ENCODE results near the gene AP1S2. TPM values are rescaled to one million over a fixed set of nuclear protein-coding genes. Genes with fewer than 3 reads are reported as not detected.

Gene AP1S2
- total RNA-seq, 1 experiment from 2014 or later = 28.2 TPM

GRCh38 chrX:15789979-15790768, 64.4 kb downstream of the AP1S2 start, which contains the start of gene ZRSR2:
TSS of gene ZRSR2 (plus strand) at chrX:15790484. CDS start at chrX:15790496, 12 bp downstream.
- ChIA-PET POLR2A (ENCODE audit: unreplicated experiment) (interaction anchor here (0.6 kb wide), 2 partner anchors 127 to 981 kb away, joined by 3 to 4 read pairs; no protein-coding TSS in a partner anchor), CTCF (no interaction called here)
- BruUV-seq (replicated peaks) = TSS peak; percentile 69

GRCh38 chrX:15786915-15787314, 67.7 kb downstream of the AP1S2 start:
- CTCF ChIA-PET = no interaction called here
- H3K4me1 ChIP-seq (ENCODE audit: insufficient read depth, low read length) = 0 out of 2 replicates have a peak, but pooled peaks cover 4% of the 10 kb centered on the region
- H4K20me1 ChIP-seq (ENCODE audit: low read length) = no peaks in the 10 kb centered on the region
- BruUV-seq (replicated peaks) = no TSS peak
- no peaks in the 10 kb centered on the region for H3K27me3 ChIP-seq (ENCODE audit: low read length)
- intact Hi-C loops (cut with micrococcal nuclease) = no loop called here
- peaks cover 4% of the 10 kb centered on the region for H3F3A ChIP-seq (ENCODE audit: low read length, unreplicated experiment)
- H3K9me3 ChIP-seq (ENCODE audit: low read length) = no peaks in the 10 kb centered on the region
- TF ChIP-seq EZH2phosphoT487 (IDR thresholded peaks at IDR 0.05; ENCODE audit: borderline replicate concordance, low read length) = no peak
- TF ChIP-seq EZH2 (IDR thresholded peaks at IDR 0.05; ENCODE audit: low read length, unreplicated experiment) = no peak
- no peak for TF ChIP-seq CTCF (conservative IDR thresholded peaks at IDR 0.05; ENCODE audit: low read depth, low read length)
- H3K79me2 ChIP-seq (ENCODE audit: low read length) = peaks cover 9% of the 10 kb centered on the region; the same call in 1 of the 2 replicates
- H3K4me3 ChIP-seq (ENCODE audit: low read length) = no peak overlapping the region
- no peak overlapping the region for H2AFZ ChIP-seq (ENCODE audit: low read length)
- ATAC-seq = no peak
- H3K9ac ChIP-seq (ENCODE audit: low read length) = no peak overlapping the region
- POLR2A ChIA-PET (ENCODE audit: unreplicated experiment) = no interaction called here
- H3K36me3 ChIP-seq (ENCODE audit: low read depth, low read length) = no peaks in the 10 kb centered on the region
- DNase-seq = no peak
- H3K9me2 ChIP-seq (replicated peaks; ENCODE audit: low read length) = no peaks in the 10 kb centered on the region
- no peak overlapping the region for H3K4me2 ChIP-seq (ENCODE audit: low read length)
- no peak overlapping the region for H3K27ac ChIP-seq (ENCODE audit: low read length)

More at GRCh38 chrX:15789979-15790768, 64.4 kb downstream of the AP1S2 start, which contains the start of gene ZRSR2:
- no peaks in the 10 kb centered on the region for H3K9me3 ChIP-seq (ENCODE audit: low read length)
- 0 out of 2 replicates have a peak, but pooled peaks cover 4% of the 10 kb centered on the region for H3K4me1 ChIP-seq (ENCODE audit: insufficient read depth, low read length)
- H2AFZ ChIP-seq (ENCODE audit: low read length) = peak within 1 kb of the TSS; percentile 97
- no peaks in the 10 kb centered on the region for H3K9me2 ChIP-seq (replicated peaks; ENCODE audit: low read length)
- H3K4me2 ChIP-seq (ENCODE audit: low read length) = peak within 1 kb of the TSS; percentile 92
- TF ChIP-seq EZH2phosphoT487 (IDR thresholded peaks at IDR 0.05; ENCODE audit: borderline replicate concordance, low read length) (no peak), CTCF (conservative IDR thresholded peaks at IDR 0.05; ENCODE audit: low read depth, low read length) (no peak), EZH2 (IDR thresholded peaks at IDR 0.05; ENCODE audit: low read length, unreplicated experiment) (no peak)
- no peaks in the 10 kb centered on the region for H4K20me1 ChIP-seq (ENCODE audit: low read length)
- no peaks in the 10 kb centered on the region; the same call in 1 of the 2 replicates for H3K36me3 ChIP-seq (ENCODE audit: low read depth, low read length)
- no peaks in the 10 kb centered on the region for H3K27me3 ChIP-seq (ENCODE audit: low read length)
- ATAC-seq (peak; percentile 91), DNase-seq (peak; percentile 82)
- peaks cover 4% of the 10 kb centered on the region for H3F3A ChIP-seq (ENCODE audit: low read length, unreplicated experiment)
- H3K9ac ChIP-seq (ENCODE audit: low read length) = peak within 1 kb of the TSS; percentile 87
- H3K79me2 ChIP-seq (ENCODE audit: low read length) = peaks cover 17% of the 10 kb centered on the region
- H3K4me3 ChIP-seq (ENCODE audit: low read length) = peak within 1 kb of the TSS; percentile 98
- intact Hi-C loops (cut with micrococcal nuclease) = loop anchor here (2.0 to 10.0 kb wide), 2 partner anchors 63 to 105 kb away; no protein-coding TSS in a partner anchor
- H3K27ac ChIP-seq (ENCODE audit: low read length) = peak within 1 kb of the TSS; percentile 72

All from PC-3 (cell line).